Stimulated activated naive CD8-positive, alpha-beta T cell treated with anti-CD3 and anti-CD28 coated beads, Interleukin-15, amount 100 ng/mL, for 72 hours (primary cell): Measurements from ENCODE around the gene LRRFIP1.

Experiments used
- ATAC-seq: fragments of 150-1000 bp; cut with Tn5 transposase; 2 replicates; pipeline ENCODE4 v1.10.0; 2021; ENCODE audit warnings: mild to moderate bottlenecking, moderate library complexity
- DNase-seq, 2 donors: peaks; one replicate each; pipeline ENCODE4 v3.0.0; 2021 to 2022
- H3K27ac Mint-ChIP-seq, 2 donors: one replicate each; pipeline ENCODE4 v1.8.0; 2022; ENCODE audit warnings: mild to moderate bottlenecking in 2 of 2, mixed read lengths in 2 of 2, moderate library complexity in 2 of 2
- H3K27me3 Mint-ChIP-seq: one replicate; pipeline ENCODE4 v1.8.0; 2022; ENCODE audit warnings: mixed read lengths
- H3K4me1 Mint-ChIP-seq: one replicate; pipeline ENCODE4 v1.8.0; 2022; ENCODE audit warnings: mild to moderate bottlenecking, mixed read lengths
- H3K4me3 Mint-ChIP-seq, 2 donors: one replicate each; pipeline ENCODE4 v1.8.0; 2022; ENCODE audit warnings: mild to moderate bottlenecking in 2 of 2, mixed read lengths in 2 of 2, moderate library complexity in 1 of 2
- H3K9me3 Mint-ChIP-seq, 2 donors: one replicate each; pipeline ENCODE4 v1.8.0; 2022; ENCODE audit warnings: mixed read lengths in 2 of 2

Gene LRRFIP1

GRCh38 chr2:237689336-237690131 lies 62.1 kb downstream of the LRRFIP1 start:
- Mint-ChIP-seq H3K4me3 (peak overlapping the region; percentile 82 to 86), H3K9me3 (no peaks in the 10 kb centered on the region), H3K27me3 (no peaks in the 10 kb centered on the region), H3K27ac (no peak overlapping the region), H3K4me1 (peaks cover 67% of the 10 kb centered on the region)
- ATAC-seq (no peak), DNase-seq (no peak)

- Mint-ChIP-seq H3K4me3 (peak overlapping the region; percentile 82 to 86), H3K9me3 (no peaks in the 10 kb centered on the region), H3K4me1 (peaks cover 79% of the 10 kb centered on the region), H3K27ac (no peak overlapping the region), H3K27me3 (no peaks in the 10 kb centered on the region)
- ATAC-seq (peak; percentile 14), DNase-seq (no peak)
Measured at GRCh38 chr2:237691029-237691907, 63.9 kb downstream of the LRRFIP1 start.

- Mint-ChIP-seq H3K9me3 (no peaks in the 10 kb centered on the region), H3K4me1 (peaks cover 79% of the 10 kb centered on the region), H3K4me3 (peak overlapping the region; percentile 91 to 97), H3K27ac (peak overlapping the region; percentile 99), H3K27me3 (no peaks in the 10 kb centered on the region)
- peak; percentile 75 for ATAC-seq
- peak; percentile 93 to 95 for DNase-seq
Measured at GRCh38 chr2:237691908-237692600, 64.7 kb downstream of the LRRFIP1 start.

GRCh38 chr2:237692601-237693290 lies 65.4 kb downstream of the LRRFIP1 start:
- ATAC-seq, result peak; percentile 7
- H3K4me1 Mint-ChIP-seq, result peaks cover 79% of the 10 kb centered on the region
- H3K4me3 Mint-ChIP-seq, result peak overlapping the region; percentile 91 to 97
- H3K27ac Mint-ChIP-seq, result peak overlapping the region; percentile 99
- peak in 1 of 2 donors; percentile 60 for DNase-seq
- no peaks in the 10 kb centered on the region for H3K27me3 Mint-ChIP-seq
- no peaks in the 10 kb centered on the region for H3K9me3 Mint-ChIP-seq

- Mint-ChIP-seq H3K27ac (peak overlapping the region; percentile 99), H3K9me3 (no peaks in the 10 kb centered on the region), H3K4me3 (peak overlapping the region; percentile 91 to 97), H3K27me3 (no peaks in the 10 kb centered on the region), H3K4me1 (peaks cover 79% of the 10 kb centered on the region)
- DNase-seq (peak in 1 of 2 donors; percentile 43), ATAC-seq (peak; percentile 63)
Measured at GRCh38 chr2:237693291-237693994, 66.1 kb downstream of the LRRFIP1 start.

- ATAC-seq (peak; percentile 4), DNase-seq (peak in 1 of 2 donors; percentile 44)
- Mint-ChIP-seq H3K27me3 (no peaks in the 10 kb centered on the region), H3K4me3 (peak overlapping the region; percentile 91 to 97), H3K27ac (peak overlapping the region; percentile 99), H3K4me1 (peaks cover 79% of the 10 kb centered on the region), H3K9me3 (no peaks in the 10 kb centered on the region)
Measured at GRCh38 chr2:237694415-237695194, 67.2 kb downstream of the LRRFIP1 start.

GRCh38 chr2:237695201-237695780 lies 67.9 kb downstream of the LRRFIP1 start:
- ATAC-seq, result peak; percentile 15
- peak overlapping the region; percentile 99 for H3K27ac Mint-ChIP-seq
- no peaks in the 10 kb centered on the region for H3K9me3 Mint-ChIP-seq
- peak overlapping the region; percentile 91 to 97 for H3K4me3 Mint-ChIP-seq
- H3K27me3 Mint-ChIP-seq, result no peaks in the 10 kb centered on the region
- H3K4me1 Mint-ChIP-seq, result peaks cover 79% of the 10 kb centered on the region
- DNase-seq, result peak in 1 of 2 donors; percentile 42

- H3K27ac Mint-ChIP-seq, result peak overlapping the region; percentile 84 to 97
Measured at GRCh38 chr2:237696461-237696860, 69.1 kb downstream of the LRRFIP1 start.

GRCh38 chr2:237697586-237698357 lies 70.4 kb downstream of the LRRFIP1 start:
- peak in 1 of 2 donors; percentile 39 for DNase-seq
- ATAC-seq, result no peak
- Mint-ChIP-seq H3K4me1 (peaks cover 95% of the 10 kb centered on the region), H3K27me3 (no peaks in the 10 kb centered on the region), H3K4me3 (peak overlapping the region; percentile 95 to 97), H3K27ac (peak overlapping the region; percentile 84 to 92), H3K9me3 (no peaks in the 10 kb centered on the region)

More at GRCh38 chr2:237696461-237696860, 69.1 kb downstream of the LRRFIP1 start:
- Mint-ChIP-seq H3K9me3 (no peaks in the 10 kb centered on the region), H3K4me3 (peak overlapping the region; percentile 95 to 97), H3K4me1 (peaks cover 82% of the 10 kb centered on the region), H3K27me3 (no peaks in the 10 kb centered on the region)
- DNase-seq (peak in 1 of 2 donors; percentile 51), ATAC-seq (peak; percentile 22)

GRCh38 chr2:237698358-237698694 lies 70.9 kb downstream of the LRRFIP1 start:
- H3K4me3 Mint-ChIP-seq, result peak overlapping the region; percentile 95 to 97
- no peak for DNase-seq
- peak overlapping the region; percentile 20 to 74 for H3K27ac Mint-ChIP-seq
- no peaks in the 10 kb centered on the region for H3K9me3 Mint-ChIP-seq
- no peaks in the 10 kb centered on the region for H3K27me3 Mint-ChIP-seq
- ATAC-seq, result no peak
- peaks cover 99% of the 10 kb centered on the region for H3K4me1 Mint-ChIP-seq

- Mint-ChIP-seq H3K27ac (peak overlapping the region; percentile 91 to 92), H3K9me3 (no peaks in the 10 kb centered on the region), H3K27me3 (no peaks in the 10 kb centered on the region), H3K4me1 (peaks cover 100% of the 10 kb centered on the region), H3K4me3 (peak overlapping the region; percentile 80 to 81)
- no peak for DNase-seq
- ATAC-seq, result no peak
Measured at GRCh38 chr2:237699870-237700511, 72.6 kb downstream of the LRRFIP1 start.

- Mint-ChIP-seq H3K4me3 (peak overlapping the region; percentile 80 to 81), H3K4me1 (peaks cover 100% of the 10 kb centered on the region), H3K27ac (peak overlapping the region; percentile 91 to 92), H3K9me3 (no peaks in the 10 kb centered on the region), H3K27me3 (no peaks in the 10 kb centered on the region)
- DNase-seq (peak; percentile 57 to 76), ATAC-seq (peak; percentile 77)
Measured at GRCh38 chr2:237700512-237701032, 73.2 kb downstream of the LRRFIP1 start.
